ENCODE data around the gene PER1.

Gene PER1

GRCh38 chr17:8167526-8167925 lies 15.3 kb upstream of the PER1 start:
- Histone ChIP-seq H3K27me3 (ENCODE audit: insufficient read depth, low read length) (no peaks in the 10 kb centered on the region), H3K36me3 (ENCODE audit: insufficient read depth, low read length) (no peaks in the 10 kb centered on the region), H3K4me1 (ENCODE audit: control insufficient read depth, insufficient read depth, low read length, unreplicated experiment) (peaks cover 27% of the 10 kb centered on the region), H2AFZ (ENCODE audit: low read length, unreplicated experiment) (no peak overlapping the region), H3K4me3 (ENCODE audit: low read depth, low read length) (no peak overlapping the region), H3K27ac (ENCODE audit: low read depth, low read length) (no peak overlapping the region), H3K79me2 (ENCODE audit: control insufficient read depth, insufficient read depth, low read length, unreplicated experiment) (peaks cover 2% of the 10 kb centered on the region)

- Histone ChIP-seq H2AFZ (ENCODE audit: low read length, unreplicated experiment) (no peak overlapping the region), H3K4me3 (ENCODE audit: low read depth, low read length) (no peak overlapping the region), H3K27ac (ENCODE audit: low read depth, low read length) (peak overlapping the region; percentile 91), H3K79me2 (ENCODE audit: control insufficient read depth, insufficient read depth, low read length, unreplicated experiment) (peaks cover 10% of the 10 kb centered on the region), H3K4me1 (ENCODE audit: control insufficient read depth, insufficient read depth, low read length, unreplicated experiment) (peaks cover 25% of the 10 kb centered on the region), H3K27me3 (ENCODE audit: insufficient read depth, low read length) (no peaks in the 10 kb centered on the region), H3K36me3 (ENCODE audit: insufficient read depth, low read length) (no peaks in the 10 kb centered on the region)
Observed at GRCh38 chr17:8166731-8167130, 14.5 kb upstream of the PER1 start.

- Histone ChIP-seq H3K27me3 (ENCODE audit: insufficient read depth, low read length) (no peaks in the 10 kb centered on the region), H2AFZ (ENCODE audit: low read length, unreplicated experiment) (no peak overlapping the region), H3K27ac (ENCODE audit: low read depth, low read length) (peak overlapping the region; percentile 80), H3K4me3 (ENCODE audit: low read depth, low read length) (no peak overlapping the region), H3K4me1 (ENCODE audit: control insufficient read depth, insufficient read depth, low read length, unreplicated experiment) (peaks cover 35% of the 10 kb centered on the region), H3K79me2 (ENCODE audit: control insufficient read depth, insufficient read depth, low read length, unreplicated experiment) (peaks cover 20% of the 10 kb centered on the region), H3K36me3 (ENCODE audit: insufficient read depth, low read length) (no peaks in the 10 kb centered on the region)
Observed at GRCh38 chr17:8164815-8165131, 12.6 kb upstream of the PER1 start.

- Histone ChIP-seq H2AFZ (ENCODE audit: low read length, unreplicated experiment) (peak overlapping the region; percentile 1), H3K4me3 (ENCODE audit: low read depth, low read length) (no peak overlapping the region), H3K4me1 (ENCODE audit: control insufficient read depth, insufficient read depth, low read length, unreplicated experiment) (peaks cover 35% of the 10 kb centered on the region), H3K79me2 (ENCODE audit: control insufficient read depth, insufficient read depth, low read length, unreplicated experiment) (peaks cover 23% of the 10 kb centered on the region), H3K36me3 (ENCODE audit: insufficient read depth, low read length) (no peaks in the 10 kb centered on the region), H3K27me3 (ENCODE audit: insufficient read depth, low read length) (no peaks in the 10 kb centered on the region), H3K27ac (ENCODE audit: low read depth, low read length) (peak overlapping the region; percentile 80)
Observed at GRCh38 chr17:8163978-8164814, 12.0 kb upstream of the PER1 start.

GRCh38 chr17:8162997-8163977 lies 11.1 kb upstream of the PER1 start:
- Histone ChIP-seq H3K4me3 (ENCODE audit: low read depth, low read length) (peak overlapping the region; percentile 97), H3K36me3 (ENCODE audit: insufficient read depth, low read length) (no peaks in the 10 kb centered on the region), H2AFZ (ENCODE audit: low read length, unreplicated experiment) (peak overlapping the region; percentile 94), H3K27ac (ENCODE audit: low read depth, low read length) (peak overlapping the region; percentile 80), H3K4me1 (ENCODE audit: control insufficient read depth, insufficient read depth, low read length, unreplicated experiment) (peaks cover 35% of the 10 kb centered on the region), H3K79me2 (ENCODE audit: control insufficient read depth, insufficient read depth, low read length, unreplicated experiment) (peaks cover 23% of the 10 kb centered on the region), H3K27me3 (ENCODE audit: insufficient read depth, low read length) (no peaks in the 10 kb centered on the region)

GRCh38 chr17:8162233-8162996 lies 10.2 kb upstream of the PER1 start, which contains the start of gene VAMP2:
Gene VAMP2 (minus strand): TSS chr17:8162948. CDS start chr17:8162879, 69 bp downstream.
- Histone ChIP-seq H3K79me2 (ENCODE audit: control insufficient read depth, insufficient read depth, low read length, unreplicated experiment) (peaks cover 23% of the 10 kb centered on the region), H3K27me3 (ENCODE audit: insufficient read depth, low read length) (no peaks in the 10 kb centered on the region), H3K4me1 (ENCODE audit: control insufficient read depth, insufficient read depth, low read length, unreplicated experiment) (peaks cover 35% of the 10 kb centered on the region), H3K36me3 (ENCODE audit: insufficient read depth, low read length) (no peaks in the 10 kb centered on the region), H3K27ac (ENCODE audit: low read depth, low read length) (peak within 1 kb of the TSS; percentile 89), H3K4me3 (ENCODE audit: low read depth, low read length) (peak within 1 kb of the TSS; percentile 97), H2AFZ (ENCODE audit: low read length, unreplicated experiment) (peak within 1 kb of the TSS; percentile 94)

GRCh38 chr17:8161289-8162232 lies 9.4 kb upstream of the PER1 start:
- H3K4me3 ChIP-seq (ENCODE audit: low read depth, low read length), result peak overlapping the region; percentile 97
- H3K27me3 ChIP-seq (ENCODE audit: insufficient read depth, low read length), result no peaks in the 10 kb centered on the region
- H3K4me1 ChIP-seq (ENCODE audit: control insufficient read depth, insufficient read depth, low read length, unreplicated experiment), result peaks cover 40% of the 10 kb centered on the region
- no peak overlapping the region for H2AFZ ChIP-seq (ENCODE audit: low read length, unreplicated experiment)
- peak overlapping the region; percentile 89; the same call in 1 of the 2 replicates for H3K27ac ChIP-seq (ENCODE audit: low read depth, low read length)
- no peaks in the 10 kb centered on the region for H3K36me3 ChIP-seq (ENCODE audit: insufficient read depth, low read length)
- peaks cover 23% of the 10 kb centered on the region for H3K79me2 ChIP-seq (ENCODE audit: control insufficient read depth, insufficient read depth, low read length, unreplicated experiment)

- H3K27ac ChIP-seq (ENCODE audit: low read depth, low read length), result peak overlapping the region; percentile 89; the same call in 1 of the 2 replicates
- H3K36me3 ChIP-seq (ENCODE audit: insufficient read depth, low read length), result no peaks in the 10 kb centered on the region
- peaks cover 34% of the 10 kb centered on the region for H3K4me1 ChIP-seq (ENCODE audit: control insufficient read depth, insufficient read depth, low read length, unreplicated experiment)
- no peaks in the 10 kb centered on the region for H3K27me3 ChIP-seq (ENCODE audit: insufficient read depth, low read length)
- no peak overlapping the region for H2AFZ ChIP-seq (ENCODE audit: low read length, unreplicated experiment)
- H3K79me2 ChIP-seq (ENCODE audit: control insufficient read depth, insufficient read depth, low read length, unreplicated experiment), result peaks cover 26% of the 10 kb centered on the region
- peak overlapping the region; percentile 97; the same call in 1 of the 2 replicates for H3K4me3 ChIP-seq (ENCODE audit: low read depth, low read length)
Observed at GRCh38 chr17:8160741-8161221, 8.6 kb upstream of the PER1 start.

GRCh38 chr17:8160224-8160577 lies 8.0 kb upstream of the PER1 start:
- H2AFZ ChIP-seq (ENCODE audit: low read length, unreplicated experiment), result no peak overlapping the region
- no peak overlapping the region for H3K4me3 ChIP-seq (ENCODE audit: low read depth, low read length)
- no peak overlapping the region for H3K27ac ChIP-seq (ENCODE audit: low read depth, low read length)
- H3K27me3 ChIP-seq (ENCODE audit: insufficient read depth, low read length), result no peaks in the 10 kb centered on the region
- H3K36me3 ChIP-seq (ENCODE audit: insufficient read depth, low read length), result no peaks in the 10 kb centered on the region
- H3K79me2 ChIP-seq (ENCODE audit: control insufficient read depth, insufficient read depth, low read length, unreplicated experiment), result peaks cover 32% of the 10 kb centered on the region
- peaks cover 34% of the 10 kb centered on the region for H3K4me1 ChIP-seq (ENCODE audit: control insufficient read depth, insufficient read depth, low read length, unreplicated experiment)

Measured in ACC112 (cell line).